Measurements from ENCODE around the gene ACSM2B.
"Not testable (repeated sequence)": the region's sequence is repeated elsewhere in the genome, so short reads cannot be mapped to it uniquely, and the experiment has no call there.

The ACSM2B gene
- total RNA-seq = 0 reads per million in 2 donors

- not testable (repeated sequence) for DNase-seq
Observed at GRCh38 chr16:20576145-20576544, at the start of gene ACSM2B. TSS of gene ACSM2B (minus strand) at chr16:20576367. CDS start at chr16:20564845, 11,522 bp downstream.

GRCh38 chr16:20624882-20625807 lies 49.0 kb upstream of the ACSM2B start:
- no peak for DNase-seq

- no peak for DNase-seq
Observed at GRCh38 chr16:20624205-20624604, 48.0 kb upstream of the ACSM2B start.

GRCh38 chr16:20622498-20622870 lies 46.3 kb upstream of the ACSM2B start:
- DNase-seq = no peak

GRCh38 chr16:20621406-20621805 lies 45.2 kb upstream of the ACSM2B start:
- no peak for DNase-seq

- DNase-seq = no peak
Observed at GRCh38 chr16:20620770-20621169, 44.6 kb upstream of the ACSM2B start.

GRCh38 chr16:20620003-20620402 lies 43.8 kb upstream of the ACSM2B start:
- no peak for DNase-seq

GRCh38 chr16:20617271-20617670 lies 41.1 kb upstream of the ACSM2B start:
- no peak for DNase-seq

- no peak for DNase-seq
Observed at GRCh38 chr16:20614186-20615141, 38.3 kb upstream of the ACSM2B start.

- no peak for DNase-seq
Observed at GRCh38 chr16:20613481-20614185, 37.5 kb upstream of the ACSM2B start.

- DNase-seq = no peak
Observed at GRCh38 chr16:20612551-20613480, 36.6 kb upstream of the ACSM2B start.

GRCh38 chr16:20611975-20612481 lies 35.9 kb upstream of the ACSM2B start:
- no peak for DNase-seq

- DNase-seq = no peak
Observed at GRCh38 chr16:20611350-20611902, 35.3 kb upstream of the ACSM2B start.

- no peak for DNase-seq
Observed at GRCh38 chr16:20610892-20611349, 34.8 kb upstream of the ACSM2B start.

GRCh38 chr16:20610211-20610891 lies 34.2 kb upstream of the ACSM2B start:
- DNase-seq = no peak

- not testable (repeated sequence) for DNase-seq
Observed at GRCh38 chr16:20602205-20602604, 26.0 kb upstream of the ACSM2B start.

- DNase-seq = not testable (repeated sequence)
Observed at GRCh38 chr16:20599475-20599874, 23.3 kb upstream of the ACSM2B start.

GRCh38 chr16:20598832-20599469 lies 22.8 kb upstream of the ACSM2B start:
- no peak for DNase-seq

GRCh38 chr16:20595694-20596093 lies 19.5 kb upstream of the ACSM2B start:
- not testable (repeated sequence) for DNase-seq

GRCh38 chr16:20595068-20595467 lies 18.9 kb upstream of the ACSM2B start:
- not testable (repeated sequence) for DNase-seq
